HG02852 (cell line): ENCODE data around the gene CHST8.

Experiments used
- ATAC-seq: cut with Tn5 transposase; IDR thresholded peaks from one replicate; pipeline ENCODE4 v1.9.1; 2021; ENCODE audit warnings: mild to moderate bottlenecking, moderate library complexity; ENCODE audit not compliant: unreplicated experiment

The CHST8 gene

DNA sequence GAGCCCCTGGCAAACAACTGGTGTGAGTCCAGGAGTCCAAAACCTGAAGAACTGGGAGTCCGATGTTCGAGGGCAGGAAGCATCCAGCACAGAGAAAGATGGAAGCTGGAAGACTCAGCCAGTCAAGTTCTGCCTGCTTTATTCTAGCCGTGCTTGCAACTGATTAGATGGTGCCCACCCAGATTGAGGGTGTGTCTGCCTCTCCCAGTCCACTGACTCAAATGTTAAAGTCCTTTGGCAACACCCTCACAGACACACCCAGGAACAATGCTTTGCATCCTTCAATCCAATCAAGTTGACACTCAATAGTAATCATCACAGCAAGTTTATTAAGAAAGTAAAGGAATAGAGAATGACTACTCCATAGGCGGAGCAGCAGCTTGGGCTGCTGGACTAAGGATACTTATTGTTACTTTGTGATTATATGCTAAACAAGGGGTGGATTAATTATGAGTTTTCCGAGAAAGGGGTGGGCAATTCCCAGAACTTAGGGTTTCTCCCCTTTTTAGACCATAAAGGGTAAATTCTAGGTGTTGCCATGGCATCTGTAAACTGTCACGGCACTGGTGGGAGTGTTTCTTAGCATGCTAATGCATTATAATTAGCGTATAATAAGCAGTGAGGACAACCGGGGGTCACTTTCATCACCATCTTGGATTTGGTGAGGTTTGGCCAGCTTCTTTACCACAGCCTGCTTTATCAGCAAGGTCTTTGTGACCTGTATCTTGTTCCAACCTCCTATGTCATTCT, 109.3 kb downstream of the CHST8 start:
- no peak for ATAC-seq

DNA sequence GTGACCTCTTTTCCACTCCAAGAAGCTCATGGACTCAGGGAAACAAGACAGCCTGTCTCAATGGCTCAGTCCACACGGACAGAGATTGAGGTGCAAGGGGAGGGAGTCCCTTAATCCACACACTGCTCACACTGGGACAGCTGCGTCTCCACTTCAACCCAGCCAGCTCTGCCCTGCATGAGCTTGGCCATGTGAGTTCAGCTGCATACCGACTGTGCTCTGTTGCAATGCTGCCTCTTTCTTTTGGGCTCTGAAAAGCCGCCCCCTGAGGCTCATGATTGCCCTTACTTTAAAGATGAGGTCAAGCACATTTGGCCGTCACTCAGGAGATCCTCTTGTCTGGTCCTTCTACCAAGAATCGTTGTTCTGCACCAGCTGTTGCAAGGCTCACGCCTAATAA, 110.1 kb downstream of the CHST8 start:
- ATAC-seq = no peak

DNA sequence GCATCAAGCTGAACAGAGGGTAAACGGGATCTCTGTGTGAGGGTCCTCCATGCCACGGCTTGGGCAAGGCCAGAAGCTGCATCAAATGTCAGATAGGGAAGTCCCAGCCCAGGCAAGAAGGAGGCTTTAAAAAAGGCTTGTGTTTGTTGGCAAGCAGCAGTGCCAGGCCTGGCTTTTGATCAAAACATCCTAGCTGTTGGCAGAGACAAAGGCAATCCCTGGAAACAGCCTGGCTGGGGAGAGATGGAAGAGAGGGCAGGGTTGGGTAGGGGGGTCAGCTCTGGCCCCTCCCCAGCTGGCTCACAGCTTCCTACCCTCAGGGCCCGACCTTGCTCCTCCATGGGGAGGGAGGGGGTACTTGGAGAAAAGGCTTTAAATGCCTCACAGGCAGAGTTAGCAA, 113.2 kb downstream of the CHST8 start:
- ATAC-seq = no peak

DNA sequence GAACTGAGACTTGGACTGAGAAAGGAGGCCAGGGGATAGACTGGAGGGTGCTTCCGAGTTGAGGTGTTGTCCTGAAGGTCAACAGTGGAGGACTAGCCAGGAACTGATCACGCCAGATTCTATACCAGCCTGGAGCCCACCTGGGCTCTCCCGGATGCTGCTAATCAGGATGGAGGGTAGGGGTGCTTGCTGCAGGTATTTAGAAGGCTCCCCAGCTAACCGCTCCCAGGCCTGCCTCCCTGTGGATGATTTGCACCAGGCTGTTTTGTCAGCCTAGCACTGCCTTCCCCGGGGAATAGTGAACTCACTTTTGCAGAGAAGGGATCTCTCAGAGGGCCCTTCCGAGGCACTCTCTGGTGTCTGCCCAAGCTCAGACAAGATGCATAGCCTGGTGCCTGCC, 114.4 kb downstream of the CHST8 start:
- ATAC-seq = no peak

- ATAC-seq = no peak
Measured at GRCh38 chr19:33736787-33737186, 115.0 kb downstream of the CHST8 start.

DNA sequence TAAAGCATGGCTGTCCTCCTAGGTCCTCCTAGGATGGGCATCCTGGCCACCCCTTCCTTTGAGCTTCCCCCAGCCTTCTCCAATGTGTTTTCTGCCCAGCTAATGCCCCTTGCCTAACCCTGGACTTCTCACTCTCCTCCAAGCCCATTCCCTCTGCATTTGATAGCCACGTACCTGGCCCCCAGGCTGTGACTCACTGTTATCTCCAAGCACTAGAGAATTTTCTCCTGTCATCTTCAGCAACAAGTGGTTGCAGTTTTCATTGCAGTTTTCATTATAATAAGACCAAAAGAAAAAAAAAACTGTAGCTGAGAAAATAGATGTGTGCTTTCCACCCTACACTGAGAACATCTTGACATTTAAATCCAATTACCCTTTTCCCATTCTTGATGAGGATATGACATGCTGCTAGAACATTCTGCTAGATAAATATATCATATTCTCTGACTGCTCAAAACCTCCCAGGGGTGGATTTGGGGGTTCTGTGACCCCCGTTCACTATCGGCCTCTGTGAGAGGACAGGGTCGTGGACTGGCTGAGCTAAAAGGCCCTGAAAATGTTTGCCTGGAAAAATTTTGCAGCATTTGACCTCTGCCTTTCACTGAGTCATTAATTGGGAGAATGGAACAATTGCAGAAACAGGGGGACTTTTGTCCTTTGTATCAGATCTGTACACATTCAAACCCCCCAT, 116.1 kb downstream of the CHST8 start:
- no peak for ATAC-seq

- ATAC-seq = no peak
Measured at GRCh38 chr19:33740811-33741396, 119.2 kb downstream of the CHST8 start.

DNA sequence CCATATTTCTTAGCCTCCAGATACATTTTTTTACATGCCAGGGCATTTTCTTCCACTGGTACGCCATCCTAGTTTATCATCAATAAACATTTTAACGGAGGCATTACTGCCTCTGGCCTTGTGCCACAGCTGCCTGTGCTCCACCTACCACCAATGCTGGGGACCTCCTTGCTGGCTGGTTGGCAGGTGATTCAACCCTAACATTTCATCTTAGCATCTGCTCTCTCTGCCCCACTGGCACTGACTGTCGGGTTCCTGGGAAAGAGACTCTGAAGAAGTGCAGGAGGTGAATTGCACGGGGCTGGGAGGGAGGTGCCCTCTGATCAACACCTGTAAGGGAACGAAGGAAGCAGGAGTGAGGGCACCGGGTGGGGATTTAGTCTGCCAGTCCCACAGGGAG, 123.5 kb downstream of the CHST8 start:
- ATAC-seq = no peak

GRCh38 chr19:33746159-33746558, 124.4 kb downstream of the CHST8 start:
- ATAC-seq = no peak

GRCh38 chr19:33747273-33747672, 125.5 kb downstream of the CHST8 start:
- no peak for ATAC-seq

DNA sequence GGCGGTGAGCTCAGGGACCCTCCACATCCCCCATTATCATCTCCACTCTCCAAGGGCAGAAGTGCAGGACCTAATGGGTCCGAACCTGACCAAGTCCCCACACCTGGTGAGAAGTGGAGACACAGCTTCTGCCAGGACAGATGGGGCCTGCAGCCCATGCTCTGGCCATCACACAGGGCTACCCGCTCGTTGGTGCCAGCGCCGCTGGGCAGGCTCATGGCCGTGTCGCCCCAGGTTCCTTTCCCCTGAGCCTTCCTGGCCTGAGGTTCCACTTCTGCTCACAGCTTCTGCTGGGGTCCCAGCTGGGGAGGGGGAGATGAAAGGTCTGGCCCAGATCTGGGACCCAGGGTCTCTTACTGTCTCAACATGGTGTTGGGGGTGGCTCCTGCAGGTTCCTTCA, 126.5 kb downstream of the CHST8 start:
- ATAC-seq = no peak

GRCh38 chr19:33749016-33749415, 127.3 kb downstream of the CHST8 start:
- no peak for ATAC-seq

GRCh38 chr19:33749619-33750175, 127.9 kb downstream of the CHST8 start:
- no peak for ATAC-seq

DNA sequence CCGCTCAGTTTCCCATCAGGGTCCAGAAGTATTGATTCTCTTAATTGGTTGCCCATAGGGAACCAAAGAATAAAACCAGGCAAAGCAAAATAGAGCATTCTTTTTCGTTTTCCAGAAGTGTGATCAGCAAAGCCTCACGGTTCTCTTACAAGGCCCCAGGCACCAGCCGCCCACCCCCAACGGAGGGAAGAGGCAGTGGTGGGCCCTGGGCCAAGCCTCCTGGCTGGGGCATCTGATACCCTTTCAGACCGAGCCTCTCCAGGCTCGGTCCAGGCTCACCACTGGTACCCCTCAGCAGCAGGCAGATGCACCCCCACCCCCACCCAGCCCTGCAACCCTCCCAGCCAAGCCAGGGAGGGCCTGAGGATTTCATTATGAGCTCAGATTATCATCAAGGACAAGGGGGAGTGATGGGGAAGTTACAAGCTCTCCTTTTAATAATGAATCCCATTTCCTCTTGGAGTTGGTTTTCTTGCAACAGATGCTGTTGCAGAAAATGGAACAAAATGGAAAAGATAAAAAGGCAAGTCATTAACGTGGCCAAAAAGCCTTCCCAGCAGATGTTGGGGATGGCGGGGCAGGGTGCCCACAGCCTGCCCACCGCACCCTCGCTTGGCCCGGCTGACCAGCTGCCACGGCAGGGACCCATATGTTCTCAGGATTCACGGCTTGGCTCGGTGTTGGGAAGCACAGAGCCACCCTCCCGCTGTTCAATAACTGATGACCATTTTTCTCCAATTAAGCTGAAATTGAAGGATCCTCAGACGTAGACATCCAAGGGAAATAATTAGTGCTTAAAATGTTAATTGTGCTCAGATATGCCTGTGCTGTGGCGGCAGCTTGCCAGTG, 129.1 kb downstream of the CHST8 start:
- no peak for ATAC-seq

DNA sequence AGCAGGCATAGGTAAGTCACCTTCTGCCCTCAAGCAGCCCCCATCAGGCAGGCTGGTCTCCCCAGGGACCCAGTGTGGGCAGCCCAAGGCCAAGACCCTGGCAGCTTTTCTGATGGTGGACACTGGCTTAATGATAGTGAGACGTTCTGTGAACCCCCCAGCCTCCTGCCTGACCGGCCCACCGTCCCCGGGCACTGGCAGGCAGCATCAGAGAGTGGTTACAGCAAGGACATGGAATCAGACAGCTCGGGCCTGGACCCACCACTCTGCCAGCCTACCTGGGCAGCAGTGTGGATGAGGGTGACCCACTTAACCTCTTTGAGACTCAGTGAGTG, 129.7 kb downstream of the CHST8 start:
- no peak for ATAC-seq

DNA sequence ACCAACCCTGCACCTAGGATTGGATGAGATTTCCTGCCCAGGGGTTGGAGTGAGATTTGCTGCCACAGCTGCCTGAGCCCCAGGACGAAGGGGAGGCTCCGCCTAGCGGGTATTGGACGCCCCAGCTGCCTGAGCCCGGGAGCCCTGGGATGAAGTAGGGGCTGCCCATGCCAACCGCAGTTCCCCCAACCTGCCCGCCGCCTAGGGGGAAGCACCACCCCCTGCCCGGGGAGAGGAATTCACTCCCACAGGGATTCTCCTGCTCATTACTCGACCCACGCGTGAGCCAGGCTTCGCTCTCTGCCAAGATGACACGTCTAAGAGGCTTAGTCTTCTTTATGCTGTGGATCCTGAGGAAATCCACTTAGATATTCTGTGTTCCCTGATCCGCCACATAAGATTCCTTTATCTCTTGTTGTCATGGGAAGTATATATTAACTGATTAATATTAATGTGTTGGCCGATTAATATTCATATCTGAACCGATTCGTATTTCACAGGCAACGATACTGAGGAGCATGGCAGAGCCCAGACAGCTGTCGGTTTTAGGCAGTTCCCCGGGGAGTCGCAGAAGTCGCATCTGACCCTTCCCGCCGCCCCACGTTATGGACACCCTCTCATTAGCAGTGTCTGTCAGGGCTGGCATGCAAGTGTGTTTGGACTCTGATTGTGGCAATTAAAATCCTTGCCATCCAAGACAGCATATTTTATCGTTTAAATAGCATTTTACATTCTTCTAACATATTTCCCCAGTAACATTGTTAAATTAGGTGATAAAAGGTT, 130.5 kb downstream of the CHST8 start:
- ATAC-seq = no peak

GRCh38 chr19:33752945-33753344, 131.2 kb downstream of the CHST8 start:
- no peak for ATAC-seq

DNA sequence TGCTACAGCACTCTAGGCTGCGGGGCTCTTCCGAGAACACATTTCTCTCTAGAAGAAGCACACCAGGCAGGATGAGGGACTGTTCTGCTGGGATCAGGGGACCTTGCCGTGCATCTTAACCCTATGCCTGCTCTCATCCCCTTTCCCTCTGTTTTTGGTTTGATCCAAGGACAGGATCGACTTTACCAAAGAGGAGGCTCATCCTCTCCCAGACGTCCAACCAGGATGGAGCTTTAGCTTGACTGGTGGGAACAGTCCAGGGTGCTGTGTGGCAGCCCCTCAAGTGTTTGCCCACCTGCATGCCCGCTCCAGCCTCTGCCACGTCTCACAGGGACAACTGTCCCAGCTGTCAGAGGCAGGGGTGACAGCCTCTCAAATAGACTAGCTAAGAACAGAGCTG, 132.6 kb downstream of the CHST8 start:
- ATAC-seq = no peak

GRCh38 chr19:33755099-33756035, 133.6 kb downstream of the CHST8 start:
- no peak for ATAC-seq
